NCI-H2227 (cell line): Measurements from ENCODE around the gene EXOC6B.
"Not testable (repeated sequence)": the region's sequence is repeated elsewhere in the genome, so short reads cannot be mapped to it uniquely, and the experiment has no call there.

ENCODE experiments used
- DNase-seq: peaks from one replicate; lab custom pipeline; 2025; ENCODE audit not compliant: unreplicated experiment; lab: John Stamatoyannopoulos, UW

EXOC6B gene

DNA sequence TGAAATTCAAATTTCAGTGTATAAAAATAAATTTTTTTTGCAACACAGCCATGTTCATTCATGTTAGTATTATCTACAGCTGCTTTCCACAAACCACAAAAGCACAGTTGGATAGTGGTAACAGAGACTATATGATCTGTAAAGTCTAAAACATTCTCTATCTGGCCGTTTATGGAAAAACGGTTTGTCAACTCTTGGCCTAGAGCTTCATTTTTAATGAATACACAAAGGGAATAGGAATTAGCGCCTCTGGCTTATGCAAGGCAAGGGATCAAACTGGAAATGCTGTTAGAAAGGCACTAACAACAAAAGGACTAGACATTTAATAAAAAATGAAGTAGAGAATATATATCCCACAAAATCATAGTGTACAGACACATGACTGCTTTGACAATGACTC is 211.9 kb downstream of the EXOC6B start:
- no peak for DNase-seq

DNA sequence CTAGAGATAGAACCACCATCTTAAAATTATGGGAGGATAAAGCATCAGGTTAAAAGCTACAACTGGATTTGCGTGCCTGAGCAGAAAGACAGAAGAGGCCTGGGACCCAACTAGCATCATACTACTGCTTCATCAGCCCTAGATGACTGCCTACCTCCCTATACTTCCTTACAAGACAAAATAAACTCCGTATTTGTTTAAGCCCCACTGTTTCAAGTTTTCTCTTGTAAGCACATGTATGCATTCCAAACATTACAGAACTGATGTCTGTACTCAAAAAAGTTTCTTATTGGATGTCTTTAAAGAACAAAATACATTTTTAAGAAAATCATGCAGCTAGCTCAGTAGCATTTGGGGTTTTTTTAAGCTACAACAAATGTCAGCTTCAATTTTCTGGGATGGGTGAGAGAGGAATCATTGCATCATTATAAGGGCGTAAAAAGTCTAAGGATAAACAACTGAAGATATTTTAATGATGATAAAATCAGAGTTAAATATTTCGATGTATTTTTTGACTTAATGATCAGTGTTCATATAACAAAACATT is 213.1 kb downstream of the EXOC6B start:
- DNase-seq: no peak

DNA sequence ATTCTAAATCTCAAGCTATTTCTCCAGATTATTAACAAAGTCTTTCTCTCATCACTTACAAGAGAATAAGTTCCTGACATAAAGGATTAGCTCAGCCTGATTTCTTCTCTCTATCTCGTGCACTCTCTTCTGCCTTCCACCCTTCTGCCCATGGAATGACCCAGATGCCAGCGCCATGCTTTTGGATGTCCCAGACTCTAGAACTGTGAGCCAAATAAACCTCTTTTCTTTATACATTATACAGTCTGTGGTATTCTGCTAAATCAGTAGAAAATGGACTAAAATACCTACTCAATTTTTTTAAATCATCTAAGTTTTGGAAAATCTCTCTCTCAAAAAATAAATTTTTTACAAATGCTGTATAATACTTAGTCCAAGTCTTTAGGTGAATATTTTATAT is 218.6 kb downstream of the EXOC6B start:
- DNase-seq: no peak

DNA sequence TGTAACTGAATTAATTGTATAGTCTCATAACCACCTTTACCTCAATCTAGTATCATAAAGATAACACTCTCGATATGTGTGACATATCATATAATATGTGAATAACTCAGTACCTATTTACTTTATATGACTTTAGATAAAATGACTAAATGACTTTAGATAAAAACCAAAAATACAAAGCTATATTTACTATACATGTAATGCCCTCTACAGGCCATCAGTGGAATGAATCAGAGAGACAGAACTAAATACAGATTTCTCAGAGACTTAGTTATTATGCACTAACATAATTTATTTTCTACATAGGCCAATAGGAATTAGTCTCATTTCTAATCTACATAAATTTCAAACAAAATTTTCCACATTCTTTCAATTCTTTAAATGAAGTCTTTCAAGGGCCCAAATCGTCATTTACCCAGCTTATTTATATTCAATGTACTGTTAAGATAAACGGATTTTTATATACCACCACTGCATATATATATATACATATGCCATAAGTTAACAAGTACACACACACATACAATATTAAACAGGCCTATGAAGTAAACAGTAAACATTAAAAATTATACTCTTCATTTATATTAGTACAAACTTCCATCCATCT is 219.9 kb downstream of the EXOC6B start:
- DNase-seq: peak; percentile 22

DNA sequence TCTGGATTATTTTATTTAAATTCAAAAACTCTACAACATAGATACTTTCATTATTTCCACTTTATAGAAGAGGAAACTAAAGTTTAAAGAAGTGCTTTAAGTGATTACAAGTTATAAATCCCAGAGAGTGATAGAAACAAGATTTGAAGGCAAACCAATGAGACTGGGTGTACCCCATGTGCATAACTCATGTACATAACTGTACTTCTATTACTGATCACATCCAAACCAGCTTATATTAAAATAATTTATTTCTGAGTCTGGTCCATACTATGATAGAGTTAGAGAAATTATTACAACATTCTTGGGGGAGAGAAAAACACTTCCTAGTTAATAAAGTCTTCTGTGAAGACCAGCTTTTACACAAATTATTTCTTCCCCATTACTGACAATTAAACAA is 221.4 kb downstream of the EXOC6B start:
- no peak for DNase-seq

DNA sequence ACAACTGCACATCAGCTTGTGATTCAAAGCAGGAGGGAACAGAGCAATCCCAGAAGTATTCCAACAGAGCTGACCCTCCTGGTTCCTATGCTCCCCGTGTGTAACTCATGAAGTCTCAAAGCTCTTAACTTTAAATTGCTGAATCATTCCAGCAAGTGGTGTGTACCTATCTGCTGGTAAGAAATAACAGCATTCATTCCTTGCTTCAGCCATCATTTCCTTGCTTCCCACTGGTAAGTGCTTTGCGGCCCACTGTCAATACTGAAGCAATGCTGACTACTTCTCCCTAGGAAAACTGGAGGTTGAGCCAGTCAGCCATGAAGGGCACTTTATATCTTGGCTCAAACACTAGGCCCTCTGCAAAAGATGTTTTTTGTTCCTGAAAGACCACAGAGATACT is 222.4 kb downstream of the EXOC6B start:
- DNase-seq: no peak

DNA sequence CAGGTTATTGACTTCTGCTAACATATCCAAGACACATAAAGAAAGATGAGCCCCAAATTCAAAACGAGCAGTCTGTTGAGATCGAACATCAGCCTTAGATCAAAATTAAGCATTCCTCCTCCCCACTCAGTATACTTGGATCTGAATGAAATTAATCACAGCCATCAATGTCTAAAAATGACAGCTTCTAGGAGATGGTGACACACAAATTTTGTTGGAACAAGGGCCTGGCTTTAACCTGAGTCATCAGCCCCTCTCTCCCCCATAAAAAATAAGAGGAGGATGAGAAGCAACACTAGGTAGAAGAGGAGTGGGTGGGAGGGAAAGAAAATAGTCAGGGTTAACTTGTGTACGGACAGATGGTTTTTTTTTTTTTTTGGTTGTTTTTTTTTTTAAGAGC is 223.1 kb downstream of the EXOC6B start:
- no peak for DNase-seq

DNA sequence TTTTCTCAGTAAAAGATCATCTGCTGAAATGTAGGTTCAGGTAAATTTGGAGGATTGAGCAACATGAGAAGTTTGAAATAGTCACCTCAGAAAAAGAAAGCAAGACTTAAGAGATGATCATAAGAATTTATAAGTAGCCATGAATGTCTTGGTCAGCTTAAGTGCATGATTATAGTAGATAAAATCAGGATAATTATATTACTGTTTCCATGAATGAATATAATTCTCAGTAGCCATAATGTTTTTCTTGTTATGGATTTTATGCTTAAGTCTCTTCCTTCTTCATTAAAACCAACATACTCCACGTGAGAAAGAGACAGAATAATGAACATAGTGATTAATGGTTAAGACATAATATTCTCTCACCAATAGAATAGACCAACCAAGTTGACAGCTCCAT is 223.7 kb downstream of the EXOC6B start:
- no peak for DNase-seq

DNA sequence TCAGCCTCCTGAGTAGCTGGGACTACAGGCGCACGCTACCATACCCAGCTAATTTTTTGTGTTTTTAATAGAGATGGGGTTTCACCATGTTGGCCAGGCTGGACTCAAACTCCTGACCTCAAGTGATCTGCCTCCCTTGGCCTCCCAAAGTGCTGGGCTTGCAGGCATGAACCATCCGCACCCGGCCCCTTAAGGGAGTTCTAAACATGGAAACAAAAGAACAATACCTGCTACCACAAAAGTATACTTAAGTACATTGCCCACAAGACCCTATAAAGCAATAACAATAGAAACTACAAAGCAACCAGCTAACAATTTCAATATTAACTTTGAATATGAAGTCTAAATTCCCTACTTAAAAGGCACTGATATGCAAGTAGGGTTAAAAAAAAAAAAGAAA is 242.0 kb downstream of the EXOC6B start:
- not testable (repeated sequence) for DNase-seq

DNA sequence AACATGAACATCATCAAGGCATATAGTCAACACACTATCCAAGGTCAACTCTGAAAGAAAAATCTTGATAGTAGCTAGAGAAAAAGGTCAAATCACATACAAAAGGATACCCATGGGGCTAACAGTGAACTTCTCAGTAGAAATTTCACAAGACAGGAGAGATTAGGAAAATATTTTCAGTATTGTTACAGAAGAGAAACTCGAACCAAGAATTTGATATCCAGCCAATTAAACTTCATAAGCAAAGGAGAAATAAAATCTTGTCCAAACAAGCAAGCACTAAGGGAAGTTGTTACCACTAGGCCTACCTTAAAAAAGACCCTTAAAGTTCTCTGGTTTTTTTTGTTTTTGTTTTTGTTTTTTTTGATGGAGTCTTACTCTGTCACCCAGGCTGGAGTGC is 242.5 kb downstream of the EXOC6B start:
- DNase-seq: no peak

DNA sequence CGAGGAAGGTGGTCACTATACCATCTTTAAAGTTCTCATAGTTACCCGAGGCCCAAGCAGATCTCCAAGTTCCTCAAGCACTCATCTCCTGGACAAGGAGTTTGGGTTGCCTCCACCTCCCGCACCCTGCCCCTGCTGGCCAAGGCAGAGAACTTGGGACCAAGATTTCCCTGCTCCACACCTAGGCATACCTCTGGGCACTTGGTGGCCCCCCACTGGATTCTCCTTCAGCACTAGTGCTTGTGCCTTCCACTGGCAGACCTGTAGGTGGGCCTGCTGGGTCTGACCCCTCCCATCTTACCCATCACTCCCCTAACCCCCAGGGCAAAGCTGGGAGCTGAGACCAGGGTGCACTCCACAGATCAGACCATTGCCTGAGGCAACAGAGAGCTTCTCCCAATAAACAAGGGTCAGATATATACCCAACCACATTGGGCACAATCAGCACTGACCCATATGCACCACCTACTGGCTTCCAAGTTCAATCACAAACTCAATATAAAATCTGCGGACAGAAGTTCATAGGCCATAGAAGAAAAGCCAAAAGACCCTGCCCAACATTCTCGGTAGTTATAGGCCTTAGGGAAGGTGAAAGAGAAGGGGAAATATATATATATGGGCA is 244.2 kb downstream of the EXOC6B start:
- no peak for DNase-seq

DNA sequence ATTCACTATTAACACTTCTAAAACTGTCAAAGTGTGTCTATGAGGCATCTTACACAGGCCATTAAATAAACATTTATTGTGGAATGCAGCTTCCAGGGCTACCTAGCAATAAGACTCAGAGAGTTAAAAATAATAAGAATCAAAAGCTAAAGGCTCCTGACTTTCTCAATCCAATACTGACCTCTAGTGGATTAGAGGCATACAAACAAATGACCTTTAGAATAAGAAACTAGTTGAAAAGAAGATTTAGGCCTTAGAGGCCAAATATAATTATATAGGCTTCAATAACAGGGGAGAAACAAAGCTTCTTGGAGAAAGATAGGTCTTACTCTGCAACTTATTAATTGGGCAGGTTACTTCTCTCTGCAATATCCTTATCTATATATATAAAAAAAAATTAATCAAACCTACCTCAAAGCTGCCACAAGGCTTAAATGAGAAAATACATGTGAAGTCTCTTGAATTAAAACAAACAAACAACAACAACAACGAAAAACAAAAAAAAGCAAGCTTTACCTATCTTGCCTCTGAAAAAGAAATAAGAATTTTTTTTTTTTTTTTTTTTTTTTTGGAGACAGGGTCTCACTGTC is 246.1 kb downstream of the EXOC6B start:
- DNase-seq: peak; percentile 37

DNA sequence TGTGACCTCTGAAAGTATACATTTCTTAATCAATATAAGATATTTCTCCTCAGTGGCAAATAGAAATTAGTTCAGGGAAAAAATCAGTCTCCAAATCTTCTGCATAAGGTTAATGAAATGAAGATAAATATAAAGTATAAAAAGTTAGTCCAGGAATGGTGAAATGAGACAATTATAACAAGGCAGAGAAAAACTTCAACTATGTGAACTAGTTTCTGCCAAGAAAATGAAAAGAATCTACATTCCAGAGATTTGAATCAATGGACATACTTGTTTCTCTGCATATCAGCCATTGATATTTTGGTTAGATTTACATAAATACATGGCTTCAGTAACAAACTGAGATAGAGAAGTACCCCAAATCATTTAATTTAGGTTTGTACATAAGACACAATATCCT is 249.0 kb downstream of the EXOC6B start:
- no peak for DNase-seq

DNA sequence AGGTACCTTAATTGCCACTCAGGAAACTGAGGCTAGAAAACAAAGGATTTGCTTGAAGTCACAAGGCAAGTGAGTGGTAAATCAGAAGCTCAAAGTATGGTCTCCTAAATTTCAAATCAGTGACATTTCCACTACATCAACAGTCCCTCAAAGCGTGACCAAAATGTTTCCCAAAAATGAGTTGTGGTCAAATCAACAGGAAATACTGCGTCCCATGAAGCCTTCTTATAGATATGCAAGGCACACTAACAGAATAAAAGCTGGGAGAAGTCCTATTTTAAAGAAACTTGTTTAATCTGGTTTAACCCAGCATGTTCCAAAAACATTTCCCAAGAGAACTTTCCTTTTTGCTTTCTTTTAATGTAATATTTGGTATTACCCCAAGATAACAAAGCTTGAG is 249.4 kb downstream of the EXOC6B start:
- no peak for DNase-seq

DNA sequence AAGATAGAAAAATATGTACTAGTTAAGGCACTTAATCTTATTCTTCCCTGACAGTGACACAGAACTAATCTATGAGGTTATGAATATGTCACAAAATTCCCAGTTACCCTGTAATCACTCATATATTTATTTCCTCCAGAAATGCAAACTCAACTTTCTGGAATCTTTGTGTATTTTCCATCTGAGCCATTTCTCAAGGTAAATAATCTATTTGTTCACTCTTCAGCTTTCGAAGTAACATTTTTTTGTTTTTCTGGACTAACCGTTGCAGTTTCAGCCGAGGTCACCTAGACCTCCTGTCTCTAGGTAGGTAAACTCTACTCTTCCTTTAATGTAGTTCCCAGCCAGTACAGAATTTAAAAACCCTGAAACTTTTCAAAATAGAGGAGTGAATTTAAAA is 250.9 kb downstream of the EXOC6B start:
- DNase-seq: no peak

DNA sequence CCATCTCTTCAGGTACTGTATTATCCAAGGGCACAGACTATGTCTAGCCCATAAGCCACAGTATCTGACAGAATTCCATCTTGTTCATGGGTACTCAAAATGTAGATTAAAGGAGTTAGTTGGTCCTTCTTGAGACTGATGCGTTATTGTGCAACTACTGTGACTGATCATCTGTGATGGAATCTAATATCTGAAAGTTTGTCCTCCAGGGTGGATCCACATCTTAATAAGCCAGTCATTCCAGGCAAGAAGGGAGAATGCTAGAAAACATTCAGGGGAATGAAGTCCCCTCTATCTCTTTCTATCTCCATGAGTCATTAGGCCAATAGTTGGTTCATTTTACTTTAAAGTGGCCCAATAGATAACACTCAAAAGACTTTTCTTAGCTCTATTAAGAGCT is 252.6 kb downstream of the EXOC6B start:
- DNase-seq: no peak

DNA sequence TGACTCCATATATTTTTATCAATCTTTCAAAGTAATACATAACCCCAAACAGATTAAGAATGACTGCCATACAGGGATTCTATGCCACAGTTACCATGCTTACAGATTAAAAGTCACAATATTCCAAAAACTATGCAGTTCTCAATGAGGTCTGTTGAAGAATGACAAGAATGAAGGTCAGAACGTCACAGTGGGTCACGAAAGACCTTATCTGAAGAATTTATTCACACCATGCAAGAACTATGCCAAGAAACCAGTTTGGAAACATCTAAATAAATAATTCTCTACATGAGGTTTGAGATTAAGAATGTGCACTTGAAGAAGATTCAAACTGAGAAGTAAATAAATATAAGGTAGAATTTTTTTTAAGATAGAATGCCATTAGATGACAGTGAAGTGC is 253.3 kb downstream of the EXOC6B start:
- no peak for DNase-seq

DNA sequence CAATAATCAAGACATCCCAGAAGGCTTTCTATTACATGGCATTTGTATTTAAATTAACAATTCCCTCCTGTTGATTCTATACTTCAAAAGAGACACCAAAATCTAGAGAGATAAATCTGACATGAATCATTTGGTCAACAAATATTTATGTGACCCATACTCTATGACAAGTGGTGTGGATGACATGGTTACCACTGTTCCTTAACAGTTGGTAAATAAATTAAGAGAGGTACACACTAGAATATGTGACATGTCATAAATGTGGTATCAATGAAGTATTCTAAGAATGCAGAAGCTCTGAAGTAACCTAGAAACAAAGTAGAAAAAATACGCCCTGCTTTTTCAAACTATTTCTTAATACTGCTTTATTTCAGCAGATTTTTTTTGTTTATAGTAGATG is 255.4 kb downstream of the EXOC6B start:
- no peak for DNase-seq

DNA sequence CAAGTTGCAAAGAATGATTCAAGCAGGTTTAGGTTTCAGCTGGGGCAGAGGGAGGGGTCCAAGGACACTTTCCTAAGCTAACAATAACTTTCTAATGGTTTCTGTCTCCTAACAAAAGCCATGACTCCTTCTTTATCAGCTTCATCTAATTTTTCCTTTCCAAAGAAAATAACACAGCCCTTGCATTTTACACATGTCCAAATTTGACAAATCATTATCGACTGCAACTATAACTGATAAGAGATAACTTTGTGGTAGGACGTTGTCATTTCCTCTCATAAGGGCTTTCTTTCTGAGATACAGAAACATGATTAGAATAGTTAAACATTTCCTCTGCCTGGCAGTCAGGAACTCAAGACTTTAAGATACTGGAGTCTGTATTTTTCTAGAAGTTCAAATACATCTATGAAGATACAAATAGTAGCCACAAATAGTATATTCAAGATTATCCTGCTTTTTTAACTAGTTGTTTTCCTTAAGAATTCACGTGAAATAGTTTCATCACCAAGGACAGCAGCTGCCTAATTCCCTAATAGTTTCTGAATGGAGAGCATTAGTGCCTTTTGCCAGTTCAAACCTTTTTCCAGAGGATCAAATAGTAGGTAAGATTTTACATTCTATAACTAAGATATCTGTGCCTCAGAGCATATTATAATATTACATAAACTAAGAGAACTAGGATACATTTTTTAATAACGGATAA is 263.2 kb downstream of the EXOC6B start:
- no peak for DNase-seq

DNA sequence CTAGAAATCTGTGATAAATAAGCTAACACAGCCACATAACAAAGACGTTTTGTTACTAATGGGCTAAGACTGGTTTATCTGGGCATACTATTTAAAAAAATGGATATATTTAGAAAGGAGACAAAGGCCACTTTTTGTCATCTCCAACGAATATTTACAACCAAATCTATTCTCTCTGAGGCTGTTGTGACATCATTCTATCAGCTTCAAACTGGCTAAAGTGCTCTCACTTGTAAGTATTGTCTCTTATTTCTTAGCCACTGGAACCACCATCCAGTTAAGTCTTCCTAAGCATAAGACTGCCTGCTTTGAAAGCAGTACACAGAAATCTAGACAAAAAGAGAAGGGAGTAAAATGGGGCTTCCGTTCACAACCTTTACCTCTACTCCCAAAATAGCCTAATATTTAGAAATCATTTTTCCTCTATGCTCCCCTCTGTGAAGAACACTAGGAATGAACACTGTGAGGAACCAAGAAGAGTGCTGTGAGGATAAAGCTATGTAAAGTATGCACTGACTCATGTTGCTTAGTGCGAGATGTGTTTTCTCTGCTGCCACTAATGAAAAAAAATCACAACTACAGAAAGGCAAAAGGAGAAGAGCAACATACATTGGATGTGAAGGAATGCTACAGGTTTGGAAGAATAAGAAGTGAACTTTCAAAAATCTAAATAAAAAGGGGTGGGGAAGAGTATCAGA is 264.1 kb downstream of the EXOC6B start:
- no peak for DNase-seq

DNA sequence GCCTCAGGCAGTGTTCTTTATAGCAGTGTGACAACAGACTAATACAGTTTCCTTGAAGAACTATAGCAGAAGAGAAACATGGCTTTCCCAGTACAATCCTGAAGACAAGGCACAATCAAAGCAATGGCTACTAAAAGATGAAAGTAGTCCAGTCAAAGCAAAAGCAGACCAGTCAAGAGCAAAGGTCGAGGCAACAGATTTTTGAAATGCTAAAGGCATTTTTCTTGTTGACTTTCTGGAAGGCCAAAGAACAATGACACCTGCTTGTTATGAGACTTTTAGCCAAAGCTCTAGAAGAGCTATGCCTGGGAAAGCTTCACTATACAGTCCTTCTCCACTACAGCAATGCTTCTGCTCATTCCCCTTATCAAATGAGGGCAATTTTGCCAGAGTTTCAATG is 269.9 kb downstream of the EXOC6B start:
- DNase-seq: no peak
